SK-N-SH (cell line): ENCODE measurements around the gene FHOD3. TPM values are rescaled to one million over a fixed set of nuclear protein-coding genes. Genes with fewer than 3 reads are reported as not detected.

Experiments used
- CTCF ChIA-PET: fragments of 300-600, 350-600 bp; formaldehyde crosslinking; extraction: SDS; loops from one replicate; lab custom pipeline; 2021; lab: Yijun Ruan, JAX
- POLR2A ChIA-PET: fragments of 350-600 bp; sonication (Branson Sonifier 250); formaldehyde crosslinking; extraction: SDS; loops from one replicate; lab custom pipeline; 2020; ENCODE audit warnings: antibody characterized with exemption, inconsistent platforms; lab: Yijun Ruan, JAX
- DNase-seq: peaks from one replicate; pipeline ENCODE4 v3.0.0; 2012
- H2AFZ ChIP-seq: fragments of 200-600 bp; sonication (generic); 2 replicates; pipeline ENCODE4 v1.8.1; 2016; ENCODE audit warnings: antibody characterized with exemption, mild to moderate bottlenecking, low read depth
- H3F3A ChIP-seq: fragments of 200-600 bp; sonication (generic); replicated peaks from 2 replicates; pipeline ENCODE3; 2016; ENCODE audit warnings: antibody characterized with exemption, mild to moderate bottlenecking; ENCODE audit not compliant: insufficient read depth
- H3K27ac ChIP-seq, 2 experiments: fragments of 200-500 bp in 1 of 2; fragments of 200-600 bp in 1 of 2; sonication (Bioruptor generic) in 1 of 2; sonication (generic), shearing (Covaris generic) in 1 of 2; 2 replicates each; pipeline versions ENCODE4 v1.5.1 to v1.6.1; 2014 to 2016; ENCODE audit warnings: low read depth in 2 of 2, inconsistent platforms in 1 of 2, low read length in 1 of 2, mild to moderate bottlenecking in 1 of 2, mixed read lengths in 1 of 2
- H3K27me3 ChIP-seq: fragments of 200-600 bp; sonication (generic), shearing (Covaris generic); 2 replicates; pipeline ENCODE4 v1.6.1; 2016; ENCODE audit warnings: mixed run types; ENCODE audit not compliant: insufficient read depth
- H3K36me3 ChIP-seq, 2 experiments: fragments of 200-500 bp in 1 of 2; fragments of 200-600 bp in 1 of 2; sonication (Bioruptor generic) in 1 of 2; sonication (generic) in 1 of 2; replicated peaks in 1 of 2; 2 replicates each; pipeline versions ENCODE3 to v1.5.1; 2014 to 2016; ENCODE audit warnings: low read length in 1 of 2, mild to moderate bottlenecking in 1 of 2; ENCODE audit not compliant: insufficient read depth in 2 of 2, control insufficient read depth in 1 of 2
- H3K4me1 ChIP-seq, 2 experiments: fragments of 200-500 bp in 1 of 2; fragments of 200-600 bp in 1 of 2; sonication (Bioruptor generic) in 1 of 2; sonication (generic), shearing (Covaris generic) in 1 of 2; 2 replicates each; pipeline versions ENCODE4 v1.5.1 to v1.6.1; 2014 to 2016; ENCODE audit warnings: low read depth in 1 of 2, low read length in 1 of 2, mixed run types in 1 of 2; ENCODE audit not compliant: insufficient read depth in 2 of 2, control insufficient read depth in 1 of 2
- H3K4me2 ChIP-seq: fragments of 200-600 bp; sonication (generic), shearing (Covaris generic); 2 replicates; pipeline ENCODE4 v1.6.1; 2017; ENCODE audit warnings: mixed run types
- H3K4me3 ChIP-seq, 2 experiments: fragments of 200-500 bp in 1 of 2; fragments of 200-600 bp in 1 of 2; sonication (Bioruptor generic) in 1 of 2; sonication (generic), shearing (Covaris generic) in 1 of 2; 2 replicates each; pipeline versions ENCODE4 v1.5.1 to v1.8.1; 2014 to 2016; ENCODE audit warnings: low read depth in 2 of 2, inconsistent platforms in 1 of 2, low read length in 1 of 2, mild to moderate bottlenecking in 1 of 2, mixed read lengths in 1 of 2, moderate library complexity in 1 of 2
- H3K79me2 ChIP-seq: fragments of 200-600 bp; sonication (generic); 2 replicates; pipeline ENCODE4 v1.8.1; 2017; ENCODE audit warnings: mild to moderate bottlenecking; ENCODE audit not compliant: insufficient read depth
- H3K9ac ChIP-seq: fragments of 200-600 bp; sonication (generic); 2 replicates; pipeline ENCODE4 v1.6.1; 2017; ENCODE audit warnings: mixed run types
- H3K9me2 ChIP-seq: fragments of 200-600 bp; sonication (generic); 2 replicates; pipeline ENCODE4 v1.6.1; 2017; ENCODE audit warnings: mixed run types
- H3K9me3 ChIP-seq: fragments of 200-600 bp; sonication (generic); 2 replicates; pipeline ENCODE4 v1.6.1; 2017; ENCODE audit warnings: mixed run types, mild to moderate bottlenecking, moderate library complexity
- H4K20me1 ChIP-seq: fragments of 200-600 bp; sonication (generic); 2 replicates; pipeline ENCODE4 v1.6.1; 2017; ENCODE audit warnings: mild to moderate bottlenecking, mixed run types; ENCODE audit not compliant: insufficient read depth
- EZH2phosphoT487 ChIP-seq: fragments of 200-600 bp; sonication (generic); IDR thresholded peaks from 2 replicates; pipeline ENCODE4 v1.6.1; 2017; ENCODE audit warnings: low read depth, mixed run types, mild to moderate bottlenecking, antibody characterized with exemption, moderate library complexity, borderline replicate concordance
- FOSL2 ChIP-seq: IDR thresholded peaks from 2 replicates; pipeline ENCODE4 v1.4.0; 2012; ENCODE audit warnings: low read depth, mild to moderate bottlenecking, moderate library complexity, borderline replicate concordance
- MEF2A ChIP-seq: IDR thresholded peaks from 2 replicates; pipeline ENCODE4 v1.4.0; 2012; ENCODE audit warnings: low read depth, borderline replicate concordance
- POLR2AphosphoS5 ChIP-seq: IDR thresholded peaks from 2 replicates; pipeline ENCODE4 v1.6.1; 2012; ENCODE audit warnings: low read depth, low read length
- RFX5 ChIP-seq: IDR thresholded peaks from 2 replicates; pipeline ENCODE4 v1.6.1; 2012; ENCODE audit warnings: mild to moderate bottlenecking, improper control_type of control experiment, low read length
- RXRA ChIP-seq: IDR thresholded peaks from 2 replicates; pipeline ENCODE4 v1.4.0; 2012; ENCODE audit warnings: low read depth, mild to moderate bottlenecking, borderline replicate concordance
- SMC3 ChIP-seq: IDR thresholded peaks from 2 replicates; pipeline ENCODE4 v1.6.1; 2012; ENCODE audit warnings: low read depth, low read length, improper control_type of control experiment
- TCF12 ChIP-seq: IDR thresholded peaks from 2 replicates; pipeline ENCODE4 v1.4.0; 2012
- WGBS: methylation state at CpG from one replicate; pipeline ENCODE4 v1.1.6; 2017; ENCODE audit warnings: low lambda C conversion rate; 5-methylcytosine and 5-hydroxymethylcytosine counted together
- polyA plus RNA-seq, 3 experiments: library from polyadenylated mRNA; depleted of rRNA; stranded (reverse); fragments of >200 nt; gene quantifications; 2 replicates each; pipeline ENCODE4 v1.2.3, GENCODE V29; 2012
- TF ChIP-seq, protein P1 (sequence below): fragments of 150-350 bp; IDR thresholded peaks from 2 replicates; pipeline ENCODE4 v1.6.1; 2017; ENCODE audit warnings: antibody characterized with exemption, low read length, low read depth, borderline replicate concordance
- TF ChIP-seq, protein P2 (sequence below): fragments of 200-600 bp; sonication (generic); IDR thresholded peaks from 2 replicates; pipeline ENCODE4 v1.6.1; 2017; ENCODE audit warnings: antibody characterized with exemption, mild to moderate bottlenecking, moderate library complexity

FHOD3 gene
- polyA plus RNA-seq, 1 of the 3 experiments (the other 2 are of a cell fraction), result 10.9 TPM

- TF ChIP-seq, protein P1, sequence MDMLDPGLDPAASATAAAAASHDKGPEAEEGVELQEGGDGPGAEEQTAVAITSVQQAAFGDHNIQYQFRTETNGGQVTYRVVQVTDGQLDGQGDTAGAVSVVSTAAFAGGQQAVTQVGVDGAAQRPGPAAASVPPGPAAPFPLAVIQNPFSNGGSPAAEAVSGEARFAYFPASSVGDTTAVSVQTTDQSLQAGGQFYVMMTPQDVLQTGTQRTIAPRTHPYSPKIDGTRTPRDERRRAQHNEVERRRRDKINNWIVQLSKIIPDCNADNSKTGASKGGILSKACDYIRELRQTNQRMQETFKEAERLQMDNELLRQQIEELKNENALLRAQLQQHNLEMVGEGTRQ, result no peak
Measured at GRCh38 chr18:36386150-36386920, 88.8 kb downstream of the FHOD3 start (continued).

DNA sequence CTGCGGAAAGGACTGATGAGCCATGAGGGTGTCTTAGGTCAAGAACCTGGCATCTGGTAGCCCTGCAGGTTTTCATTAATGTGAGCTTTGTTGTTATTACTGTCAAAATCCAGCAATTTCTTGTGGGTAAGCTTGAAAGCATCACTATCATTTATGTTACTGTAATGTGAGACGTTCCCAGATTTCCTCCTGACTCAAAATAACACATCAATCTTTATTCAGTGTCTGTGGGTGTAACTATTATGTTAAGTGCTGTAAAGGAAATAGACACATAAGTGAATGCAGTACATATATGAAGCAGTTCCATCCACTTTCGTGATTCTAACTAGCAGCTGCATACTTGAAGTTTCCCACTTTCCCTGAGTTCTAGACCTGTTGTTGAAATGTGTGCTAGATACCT is 89.8 kb downstream of the FHOD3 start:
- Histone ChIP-seq H3K4me1 (peaks cover 0 to 71% of the 10 kb centered on the region in 2 experiments; a peak in 2 of 4 replicates), H3F3A (no peaks in the 10 kb centered on the region), H3K79me2 (no peaks in the 10 kb centered on the region), H3K9ac (no peak overlapping the region), H4K20me1 (no peaks in the 10 kb centered on the region), H3K36me3 (no peaks in the 10 kb centered on the region), H3K27me3 (no peaks in the 10 kb centered on the region), H3K9me3 (no peaks in the 10 kb centered on the region), H3K27ac (peak overlapping the region in 1 of 2 experiments; percentile 75; a peak in 2 of 4 replicates), H3K4me3 (no peak overlapping the region), H3K4me2 (no peak overlapping the region), H3K9me2 (no peaks in the 10 kb centered on the region), H2AFZ (no peak overlapping the region)
- 63% methylated on average over 3 of the region's 3 CpGs for WGBS
- CTCF ChIA-PET, result interaction anchor here (1.1 kb wide), 1 partner anchor 9 kb away, joined by 3 read pairs; no protein-coding TSS in a partner anchor
- POLR2A ChIA-PET, result no interaction called here
- DNase-seq, result no peak
- peak; percentile 29; the same call in 1 of the 2 replicates for TF ChIP-seq TCF12
- TF ChIP-seq, protein P1, result no peak
- no peak for TF ChIP-seq MEF2A

- Histone ChIP-seq H3K4me3 (no peak overlapping the region), H3K27ac (peak overlapping the region in 1 of 2 experiments; percentile 95; a peak in 1 of 4 replicates), H3K9me3 (no peaks in the 10 kb centered on the region), H3K79me2 (no peaks in the 10 kb centered on the region), H3K9ac (no peak overlapping the region), H3F3A (no peaks in the 10 kb centered on the region), H2AFZ (no peak overlapping the region), H3K4me2 (no peak overlapping the region), H3K36me3 (no peaks in the 10 kb centered on the region), H3K9me2 (no peaks in the 10 kb centered on the region), H3K27me3 (no peaks in the 10 kb centered on the region), H3K4me1 (peaks cover 0 to 71% of the 10 kb centered on the region in 2 experiments; a peak in 2 of 4 replicates), H4K20me1 (no peaks in the 10 kb centered on the region)
- WGBS, result 74% methylated on average over 4 of the region's 4 CpGs
- ChIA-PET CTCF (interaction anchor here (0.5 to 0.7 kb wide), 2 partner anchors 10 to 84 kb away, joined by 3 read pairs; no protein-coding TSS in a partner anchor), POLR2A (no interaction called here)
- no peak for DNase-seq
- TF ChIP-seq FOSL2, result no peak
Measured at GRCh38 chr18:36388310-36388709, 90.8 kb downstream of the FHOD3 start.

- Histone ChIP-seq H3F3A (no peaks in the 10 kb centered on the region), H3K36me3 (no peaks in the 10 kb centered on the region), H3K4me3 (no peak overlapping the region), H3K4me2 (no peak overlapping the region), H2AFZ (no peak overlapping the region), H3K9me2 (no peaks in the 10 kb centered on the region), H3K27ac (peak overlapping the region in 1 of 2 experiments; percentile 95; a peak in 2 of 4 replicates), H3K4me1 (peaks cover 0 to 70% of the 10 kb centered on the region in 2 experiments; a peak in 2 of 4 replicates), H3K9ac (no peak overlapping the region), H3K79me2 (no peaks in the 10 kb centered on the region), H4K20me1 (no peaks in the 10 kb centered on the region), H3K9me3 (no peaks in the 10 kb centered on the region), H3K27me3 (no peaks in the 10 kb centered on the region)
- CTCF ChIA-PET, result interaction anchor here (0.7 kb wide), 1 partner anchor 11 kb away, joined by 3 read pairs; no protein-coding TSS in a partner anchor
- DNase-seq, result no peak
- WGBS, result 84% methylated on average over 7 of the region's 7 CpGs
- POLR2A ChIA-PET, result no interaction called here
- no peak for TF ChIP-seq RFX5
- no peak for TF ChIP-seq EZH2phosphoT487
- no peak for TF ChIP-seq RXRA
- no peak for TF ChIP-seq FOSL2
- TF ChIP-seq, protein P2, sequence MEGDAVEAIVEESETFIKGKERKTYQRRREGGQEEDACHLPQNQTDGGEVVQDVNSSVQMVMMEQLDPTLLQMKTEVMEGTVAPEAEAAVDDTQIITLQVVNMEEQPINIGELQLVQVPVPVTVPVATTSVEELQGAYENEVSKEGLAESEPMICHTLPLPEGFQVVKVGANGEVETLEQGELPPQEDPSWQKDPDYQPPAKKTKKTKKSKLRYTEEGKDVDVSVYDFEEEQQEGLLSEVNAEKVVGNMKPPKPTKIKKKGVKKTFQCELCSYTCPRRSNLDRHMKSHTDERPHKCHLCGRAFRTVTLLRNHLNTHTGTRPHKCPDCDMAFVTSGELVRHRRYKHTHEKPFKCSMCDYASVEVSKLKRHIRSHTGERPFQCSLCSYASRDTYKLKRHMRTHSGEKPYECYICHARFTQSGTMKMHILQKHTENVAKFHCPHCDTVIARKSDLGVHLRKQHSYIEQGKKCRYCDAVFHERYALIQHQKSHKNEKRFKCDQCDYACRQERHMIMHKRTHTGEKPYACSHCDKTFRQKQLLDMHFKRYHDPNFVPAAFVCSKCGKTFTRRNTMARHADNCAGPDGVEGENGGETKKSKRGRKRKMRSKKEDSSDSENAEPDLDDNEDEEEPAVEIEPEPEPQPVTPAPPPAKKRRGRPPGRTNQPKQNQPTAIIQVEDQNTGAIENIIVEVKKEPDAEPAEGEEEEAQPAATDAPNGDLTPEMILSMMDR, result no peak
- TF ChIP-seq SMC3, result no peak
- no peak for TF ChIP-seq POLR2AphosphoS5
Measured at GRCh38 chr18:36389027-36389426, 91.5 kb downstream of the FHOD3 start.
